Hair follicle dermal papilla cell (primary cell): ENCODE data around the gene TPD52L1. TPM values are rescaled to one million over a fixed set of nuclear protein-coding genes. Genes with fewer than 3 reads are reported as not detected.

Experiments
- total RNA-seq: library from RNA; depleted of rRNA; stranded (reverse); fragments of >200 nt; gene quantifications from 2 replicates; pipeline ENCODE4 v1.2.3, GENCODE V29; 2012

TPD52L1 gene, protein sequence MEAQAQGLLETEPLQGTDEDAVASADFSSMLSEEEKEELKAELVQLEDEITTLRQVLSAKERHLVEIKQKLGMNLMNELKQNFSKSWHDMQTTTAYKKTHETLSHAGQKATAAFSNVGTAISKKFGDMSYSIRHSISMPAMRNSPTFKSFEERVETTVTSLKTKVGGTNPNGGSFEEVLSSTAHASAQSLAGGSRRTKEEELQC
- total RNA-seq, result 11.1 and 12.8 TPM in 2 replicates

GRCh38 chr6:125153391-125154117 lies at the start of gene TPD52L1:
TSS of gene TPD52L1 (plus strand) at chr6:125153773. CDS start at chr6:125153952, 179 bp downstream.

GRCh38 chr6:125301435-125302391 lies 148.1 kb downstream of the TPD52L1 start, which contains the start of gene HDDC2:
TSS of gene HDDC2 (minus strand) at chr6:125301967. CDS start at chr6:125301932, 35 bp downstream.

Other genes starting within 250 kb of the TPD52L1 start
- 32.2 and 33.9 TPM in 2 replicates for gene RNF217, start 191.3 kb upstream of the TPD52L1 start, total RNA-seq
- 52.6 and 61.9 TPM in 2 replicates for gene HDDC2, start 148.2 kb downstream of the TPD52L1 start, total RNA-seq